Superior temporal gyrus (tissue), 1 donor: Measurements from ENCODE around the gene HEPHL1.
"Not testable (repeated sequence)": the region's sequence is repeated elsewhere in the genome, so short reads cannot be mapped to it uniquely, and the experiment has no call there.

Source experiments
- DNase-seq: peaks from one replicate; pipeline ENCODE4 v3.0.0-alpha.2; 2016; ENCODE audit errors: extremely low spot score

The HEPHL1 gene, protein sequence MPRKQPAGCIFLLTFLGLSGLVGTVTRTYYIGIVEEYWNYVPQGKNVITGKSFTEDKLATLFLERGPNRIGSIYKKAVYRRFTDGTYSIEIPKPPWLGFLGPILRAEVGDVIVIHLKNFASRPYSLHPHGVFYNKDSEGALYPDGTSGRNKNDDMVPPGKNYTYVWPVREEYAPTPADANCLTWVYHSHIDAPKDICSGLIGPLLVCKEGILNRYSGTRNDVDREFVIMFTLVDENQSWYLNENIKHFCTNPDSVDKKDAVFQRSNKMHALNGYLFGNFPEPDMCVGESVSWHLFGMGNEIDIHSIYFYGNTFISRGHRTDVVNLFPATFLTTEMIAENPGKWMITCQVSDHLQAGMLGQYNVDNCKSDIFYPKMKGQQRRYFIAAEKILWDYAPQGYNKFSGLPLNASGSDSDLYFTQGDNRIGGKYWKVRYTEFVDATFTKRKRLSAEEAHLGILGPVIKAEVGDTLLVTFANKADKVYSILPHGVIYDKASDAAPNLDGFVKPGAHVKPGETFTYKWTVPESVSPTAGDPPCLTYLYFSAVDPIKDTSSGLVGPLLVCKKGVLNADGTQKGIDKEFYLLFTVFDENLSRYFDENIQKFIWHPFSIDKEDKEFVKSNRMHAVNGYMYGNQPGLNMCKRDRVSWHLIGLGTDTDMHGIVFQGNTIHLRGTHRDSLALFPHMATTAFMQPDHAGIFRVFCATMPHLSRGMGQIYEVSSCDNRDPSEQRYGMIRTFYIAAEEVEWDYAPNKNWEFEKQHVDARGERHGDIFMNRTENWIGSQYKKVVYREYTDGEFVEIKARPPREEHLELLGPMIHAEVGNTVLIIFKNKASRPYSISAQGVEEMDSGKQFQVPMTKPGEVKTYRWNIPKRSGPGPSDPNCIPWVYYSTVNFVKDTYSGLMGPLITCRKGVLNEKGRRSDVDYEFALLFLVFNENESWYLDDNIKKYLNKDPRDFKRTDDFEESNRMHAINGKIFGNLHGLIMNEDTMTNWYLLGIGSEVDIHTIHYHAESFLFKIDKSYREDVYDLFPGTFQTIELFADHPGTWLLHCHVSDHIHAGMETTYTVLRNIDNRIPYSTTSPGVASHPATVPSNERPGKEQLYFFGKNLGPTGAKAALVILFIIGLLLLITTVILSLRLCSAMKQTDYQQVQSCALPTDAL

DNA sequence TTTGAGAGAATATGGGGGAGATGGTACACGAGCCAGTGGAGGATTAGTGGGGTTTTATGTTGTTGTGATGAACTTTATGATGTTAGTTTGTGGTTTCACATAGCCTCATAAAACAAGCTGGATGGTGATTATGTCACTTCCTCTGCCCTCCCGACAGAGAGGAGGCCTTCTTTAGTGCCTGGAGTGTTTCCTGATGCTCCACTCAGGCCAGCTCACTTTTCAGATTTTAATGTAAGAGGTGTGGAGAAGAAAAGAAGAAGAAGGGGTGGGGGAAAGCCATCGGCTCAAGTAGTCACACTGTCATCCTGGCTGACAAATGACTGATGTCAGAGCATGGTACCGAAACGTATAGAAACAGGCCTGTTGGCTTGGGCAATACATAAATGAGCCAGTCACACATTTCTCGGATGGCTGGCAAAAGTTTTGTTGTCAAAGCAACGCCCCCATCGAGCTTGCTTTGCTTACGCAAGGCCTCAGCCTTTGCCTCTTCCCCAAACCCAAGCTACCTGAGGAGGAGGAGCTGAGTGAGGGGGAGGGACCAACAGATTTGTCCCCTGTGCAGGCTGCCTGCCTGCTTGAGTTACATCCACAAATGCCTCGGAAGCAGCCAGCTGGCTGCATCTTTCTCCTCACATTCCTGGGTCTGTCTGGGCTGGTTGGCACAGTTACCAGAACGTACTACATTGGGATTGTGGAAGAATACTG lies at the start of gene HEPHL1:
HEPHL1 (plus strand) TSS at position 578 of the 705 bp plus-strand sequence; CDS start at position 593, 15 bp downstream.
- no peak for DNase-seq

DNA sequence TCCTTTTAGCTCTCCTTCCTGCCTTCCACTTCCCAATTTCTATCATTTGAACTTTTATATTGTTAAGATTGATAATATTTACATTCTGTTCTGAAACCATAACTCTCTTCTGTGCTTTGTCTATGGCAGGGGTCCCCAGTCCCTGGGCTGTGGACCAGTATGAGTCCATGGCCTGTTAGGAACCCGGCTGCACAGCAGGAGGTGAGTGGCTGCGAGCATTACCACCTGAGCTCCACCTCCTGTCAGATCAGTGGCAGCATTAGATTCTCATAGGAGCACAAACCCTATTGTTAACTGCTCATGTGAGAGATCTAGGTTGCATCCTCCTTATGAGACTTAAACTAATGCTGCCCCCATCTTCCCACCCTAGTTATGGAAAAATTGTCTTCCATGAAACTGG lies 48.4 kb upstream of the HEPHL1 start:
- no peak for DNase-seq

- not testable (repeated sequence) for DNase-seq
These were observed 47.7 kb upstream of the HEPHL1 start for GRCh38 chr11:93973322-93974051.

GRCh38 chr11:93974759-93975158 lies 46.4 kb upstream of the HEPHL1 start:
- DNase-seq: no peak

GRCh38 chr11:93976577-93977254 lies 44.4 kb upstream of the HEPHL1 start:
- not testable (repeated sequence) for DNase-seq

DNA sequence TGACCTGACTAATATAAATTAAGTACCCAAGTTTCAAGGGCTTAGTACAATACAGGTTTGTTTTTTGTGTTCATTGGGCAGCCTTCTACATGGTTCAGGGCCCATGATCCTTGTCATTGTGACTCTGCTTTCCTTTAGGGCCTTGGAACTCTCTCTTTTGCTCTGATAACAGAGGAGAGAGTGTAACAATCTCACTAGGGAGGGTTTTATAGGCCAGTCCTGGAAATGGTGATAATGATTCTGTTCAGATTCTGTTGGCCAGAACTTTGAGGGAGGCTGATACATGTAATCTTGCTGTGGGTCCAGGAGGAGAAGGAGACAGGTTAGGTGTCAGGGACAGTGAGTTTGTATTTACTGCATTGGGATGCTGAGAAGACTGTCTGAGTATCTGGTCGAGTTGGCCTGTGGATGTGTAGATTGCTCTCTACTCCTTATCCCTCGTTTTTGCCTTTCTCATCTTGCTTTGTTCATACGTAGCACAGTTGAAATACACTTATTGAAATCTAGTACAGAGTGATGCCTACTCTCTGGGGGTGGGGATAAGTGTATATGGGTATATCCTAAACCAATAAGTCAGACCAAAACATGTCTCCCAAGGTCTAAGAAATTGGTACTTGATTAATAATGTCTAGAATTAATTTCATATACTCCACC lies 37.5 kb upstream of the HEPHL1 start:
- no peak for DNase-seq

- DNase-seq: no peak
These were observed 37.0 kb upstream of the HEPHL1 start for GRCh38 chr11:93984196-93984567.

GRCh38 chr11:93984936-93985335 lies 36.2 kb upstream of the HEPHL1 start:
- no peak for DNase-seq

DNA sequence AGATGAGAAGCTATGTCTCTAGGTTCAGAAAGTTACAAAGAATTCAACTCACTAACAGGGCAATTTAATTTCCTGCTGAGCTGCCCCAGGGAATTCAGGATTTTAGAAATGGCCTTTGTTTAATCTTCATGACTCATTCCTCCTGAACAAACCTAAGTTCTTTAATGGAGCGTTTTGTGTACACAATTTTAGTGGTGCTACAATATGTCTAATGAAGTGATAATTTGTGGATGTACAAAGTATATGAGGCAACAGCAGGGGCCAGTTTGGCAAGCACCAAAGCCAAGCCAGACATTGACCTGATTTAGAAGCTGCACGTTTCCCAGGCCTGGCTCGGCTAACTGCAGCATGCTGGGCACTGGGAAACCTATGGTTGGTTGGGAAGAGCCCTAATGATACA lies 34.4 kb upstream of the HEPHL1 start:
- DNase-seq: no peak

DNA sequence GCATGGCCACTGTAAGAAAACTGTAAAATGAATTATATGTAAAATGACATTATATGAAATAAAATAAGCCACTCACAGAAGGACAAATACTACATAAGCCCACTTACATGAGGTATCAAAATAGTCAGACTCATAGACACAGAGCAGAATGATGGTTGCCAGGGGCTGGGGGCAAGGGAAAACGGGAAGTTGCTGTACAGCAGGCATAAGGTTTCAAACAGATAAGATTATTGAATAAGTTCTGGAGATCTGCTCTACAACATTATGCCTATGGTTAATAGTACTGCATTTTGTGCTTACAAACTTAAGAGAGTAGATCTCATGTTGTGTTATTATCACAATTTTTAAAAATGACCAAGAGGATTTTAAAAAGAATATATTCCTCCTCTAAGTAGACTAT lies 32.7 kb upstream of the HEPHL1 start:
- no peak for DNase-seq

DNA sequence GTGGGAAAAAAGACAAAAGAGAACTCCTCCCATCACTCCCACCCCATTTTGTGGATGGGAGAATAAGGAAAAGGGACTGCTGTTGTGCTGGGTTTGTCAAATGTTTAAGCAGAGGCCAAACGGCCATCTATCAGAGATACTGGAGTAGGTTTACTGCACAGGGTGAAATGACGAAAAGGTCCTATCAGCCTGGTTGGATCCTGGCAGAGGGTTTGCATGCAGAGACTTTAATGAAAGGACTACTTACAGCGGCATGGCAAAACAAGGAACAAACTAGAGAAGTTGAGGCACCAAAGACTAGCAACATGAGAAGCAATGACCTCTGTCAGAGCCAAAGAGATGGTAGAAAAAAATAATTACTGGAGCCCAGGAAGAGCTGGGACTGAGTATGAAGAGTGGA lies 32.2 kb upstream of the HEPHL1 start:
- DNase-seq: no peak

DNA sequence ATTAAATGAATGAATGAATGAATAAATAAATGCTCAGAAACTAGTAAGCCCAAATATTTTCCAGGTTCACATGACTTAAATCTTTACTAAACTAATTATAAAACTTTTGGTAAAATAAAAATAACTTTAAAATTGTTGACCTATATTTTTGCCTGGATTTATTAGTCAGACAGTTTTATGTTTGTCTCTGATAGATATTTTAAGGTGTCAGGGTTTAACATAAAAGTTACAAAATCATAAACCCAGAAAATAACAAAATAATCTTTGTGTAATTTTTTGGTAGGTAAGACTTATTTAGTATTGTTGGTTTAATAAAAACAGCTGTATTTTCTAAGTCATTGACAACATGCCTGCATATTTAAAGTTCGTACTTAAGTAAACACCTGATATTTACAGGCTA lies 27.4 kb upstream of the HEPHL1 start:
- no peak for DNase-seq

DNA sequence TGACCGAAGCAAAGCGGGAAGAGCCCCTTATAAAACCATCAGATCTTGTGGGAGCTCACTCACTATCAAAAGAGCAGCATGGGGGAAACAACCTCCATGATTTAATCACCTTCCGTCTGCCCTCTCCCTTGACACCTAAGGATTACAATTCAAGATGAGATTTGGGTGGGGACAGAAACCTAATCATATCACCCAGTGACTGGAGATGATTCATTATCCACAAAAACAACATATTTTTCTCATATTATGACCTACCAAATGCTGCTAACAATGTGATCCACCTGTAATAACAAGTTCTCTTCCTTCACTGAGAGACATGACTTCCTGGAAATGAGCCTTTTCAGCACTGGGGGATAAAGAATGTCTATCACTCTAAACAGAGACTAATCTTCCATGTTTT lies 23.4 kb upstream of the HEPHL1 start:
- no peak for DNase-seq

- no peak for DNase-seq
These were observed 20.5 kb upstream of the HEPHL1 start for GRCh38 chr11:94000659-94001058.

DNA sequence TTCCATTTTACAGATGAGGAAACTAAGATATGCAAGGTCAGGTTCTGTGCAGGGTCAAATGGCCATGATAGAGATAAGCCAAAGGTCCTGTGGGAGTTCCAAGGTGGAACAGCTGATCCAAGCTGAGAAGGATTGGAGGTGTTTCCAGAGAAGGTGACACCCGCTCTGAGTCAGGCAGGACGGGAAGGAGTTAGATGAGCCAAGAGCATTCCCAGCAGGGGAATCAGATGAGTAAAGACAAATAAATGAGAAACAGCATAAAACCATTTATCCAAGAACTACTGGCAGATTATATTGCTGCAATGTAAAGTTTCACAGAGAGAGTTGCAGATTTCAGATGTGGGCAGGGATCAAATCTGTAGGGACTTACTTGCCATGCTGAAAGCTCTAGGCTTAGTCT lies 18.9 kb upstream of the HEPHL1 start:
- no peak for DNase-seq

DNA sequence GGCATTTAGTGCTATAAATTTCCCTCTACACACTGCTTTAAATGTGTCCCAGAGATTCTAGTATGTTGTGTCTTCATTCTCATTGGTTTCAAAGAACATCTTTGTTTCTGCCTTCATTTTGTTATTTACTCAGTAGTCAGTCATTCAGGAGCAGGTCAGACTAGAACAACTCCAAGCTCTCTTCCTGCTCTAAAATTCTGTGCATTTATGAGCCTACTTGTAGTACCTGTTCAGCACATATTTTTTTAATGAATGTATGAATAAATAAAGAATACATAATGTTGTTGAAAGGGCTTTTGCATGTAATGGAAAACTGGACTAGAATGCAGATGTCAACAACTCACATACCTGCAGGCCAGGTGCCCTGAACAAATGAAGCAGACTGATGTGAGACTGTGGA lies 13.7 kb upstream of the HEPHL1 start:
- no peak for DNase-seq

GRCh38 chr11:94007906-94008305 lies 13.2 kb upstream of the HEPHL1 start:
- no peak for DNase-seq

- DNase-seq: no peak
These were observed 11.0 kb upstream of the HEPHL1 start for GRCh38 chr11:94010136-94010535.

- DNase-seq: no peak
These were observed 9.7 kb upstream of the HEPHL1 start for GRCh38 chr11:94011478-94011877.

DNA sequence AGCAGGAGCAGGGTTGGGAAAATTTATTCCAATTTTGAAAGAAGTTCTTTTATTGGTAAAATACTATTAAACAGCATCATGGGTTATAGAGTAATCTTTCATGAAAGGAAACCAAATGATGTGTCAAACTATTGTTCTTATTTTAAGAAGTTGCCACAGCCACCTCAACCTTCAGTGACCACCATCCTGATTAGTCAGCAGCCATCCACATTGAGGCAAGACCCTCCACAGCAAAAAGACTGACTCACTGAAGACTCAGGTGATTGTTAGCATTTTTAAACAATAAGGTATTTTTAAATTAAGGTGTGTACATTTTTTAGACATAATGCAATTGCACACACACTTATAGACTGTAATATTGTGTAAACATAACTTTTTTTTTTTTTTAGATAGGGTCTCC lies 3.7 kb upstream of the HEPHL1 start:
- no peak for DNase-seq
